HG03175 (cell line): ENCODE data around the gene SZT2.

Source experiments
- ATAC-seq: cut with Tn5 transposase; IDR thresholded peaks from one replicate; pipeline ENCODE4 v1.9.1; 2021; ENCODE audit warnings: mild to moderate bottlenecking, moderate library complexity; ENCODE audit not compliant: unreplicated experiment

SZT2 gene

GRCh38 chr1:43439781-43440180 lies 50.1 kb downstream of the SZT2 start:
- no peak for ATAC-seq

GRCh38 chr1:43440358-43440757 lies 50.7 kb downstream of the SZT2 start:
- ATAC-seq: no peak

- no peak for ATAC-seq
Measured at GRCh38 chr1:43441166-43441893, 51.6 kb downstream of the SZT2 start.

GRCh38 chr1:43441894-43442637 lies 52.4 kb downstream of the SZT2 start:
- ATAC-seq: no peak

- ATAC-seq: no peak
Measured at GRCh38 chr1:43442756-43443155, 53.1 kb downstream of the SZT2 start.

GRCh38 chr1:43443197-43443946 lies 53.7 kb downstream of the SZT2 start:
- ATAC-seq: no peak

- ATAC-seq: no peak
Measured at GRCh38 chr1:43444151-43444828, 54.6 kb downstream of the SZT2 start.

- ATAC-seq: no peak
Measured at GRCh38 chr1:43444836-43445235, 55.1 kb downstream of the SZT2 start.

- ATAC-seq: no peak
Measured at GRCh38 chr1:43445606-43446387, 56.1 kb downstream of the SZT2 start.

- ATAC-seq: no peak
Measured at GRCh38 chr1:43446388-43446740, 56.7 kb downstream of the SZT2 start.

GRCh38 chr1:43446881-43447835 lies 57.5 kb downstream of the SZT2 start:
- ATAC-seq: no peak

GRCh38 chr1:43447891-43448708 lies 58.4 kb downstream of the SZT2 start:
- ATAC-seq: no peak

GRCh38 chr1:43448955-43449707 lies 59.4 kb downstream of the SZT2 start:
- ATAC-seq: no peak

GRCh38 chr1:43449708-43450069 lies 60.0 kb downstream of the SZT2 start:
- ATAC-seq: no peak

GRCh38 chr1:43450251-43450941 lies 60.7 kb downstream of the SZT2 start:
- no peak for ATAC-seq

GRCh38 chr1:43451157-43451591 lies 61.5 kb downstream of the SZT2 start:
- no peak for ATAC-seq
